Esophagus squamous epithelium (tissue), 4 donors: ENCODE data around the gene PTPRM.

ENCODE experiments used
- CTCF ChIP-seq, 6 experiments: fragments of 450-650 bp in 4 of 6; fragments of 200-600 bp in 2 of 6; sonication (generic) in 2 of 6; IDR thresholded peaks; one replicate each; pipeline ENCODE4 v1.5.1; 2016 to 2019; ENCODE audit warnings: antibody characterized with exemption in 6 of 6, mild to moderate bottlenecking in 4 of 6, moderate library complexity in 4 of 6
- POLR2A ChIP-seq, 4 donors: fragments of 450-650 bp; IDR thresholded peaks; one replicate each; pipeline ENCODE4 v1.6.1; 2017; ENCODE audit warnings: antibody characterized with exemption in 4 of 4, mild to moderate bottlenecking in 4 of 4, moderate library complexity in 3 of 4

- TF ChIP-seq POLR2A (IDR thresholded peaks at IDR 0.05): no peak
- no peak for TF ChIP-seq CTCF (IDR thresholded peaks at IDR 0.05)
These were observed 94.1 kb downstream of the PTPRM start for GRCh38 chr18:7661207-7661606.
